Epithelial cell of esophagus (primary cell): ENCODE data around the gene SPOCK1.

Experiments used
- DNase-seq: peaks from one replicate; pipeline ENCODE4 v3.0.0; 2010; ENCODE audit warnings: low read depth
- H3K4me3 ChIP-seq: 2 replicates; pipeline ENCODE4 v1.5.1; 2011; ENCODE audit warnings: mild to moderate bottlenecking, low read length, control low read depth
- CTCF ChIP-seq: IDR thresholded peaks from 2 replicates; pipeline ENCODE4 v1.5.1; 2011; ENCODE audit warnings: low read depth, mild to moderate bottlenecking, low read length, control low read depth, inconsistent platforms; ENCODE audit not compliant: insufficient read depth; ENCODE audit errors: missing control alignments

SPOCK1 gene

GRCh38 chr5:137144656-137145055 is 354.5 kb downstream of the SPOCK1 start:
- H3K4me3 ChIP-seq: no peak overlapping the region
- no peak for TF ChIP-seq CTCF
- DNase-seq: no peak

DNA sequence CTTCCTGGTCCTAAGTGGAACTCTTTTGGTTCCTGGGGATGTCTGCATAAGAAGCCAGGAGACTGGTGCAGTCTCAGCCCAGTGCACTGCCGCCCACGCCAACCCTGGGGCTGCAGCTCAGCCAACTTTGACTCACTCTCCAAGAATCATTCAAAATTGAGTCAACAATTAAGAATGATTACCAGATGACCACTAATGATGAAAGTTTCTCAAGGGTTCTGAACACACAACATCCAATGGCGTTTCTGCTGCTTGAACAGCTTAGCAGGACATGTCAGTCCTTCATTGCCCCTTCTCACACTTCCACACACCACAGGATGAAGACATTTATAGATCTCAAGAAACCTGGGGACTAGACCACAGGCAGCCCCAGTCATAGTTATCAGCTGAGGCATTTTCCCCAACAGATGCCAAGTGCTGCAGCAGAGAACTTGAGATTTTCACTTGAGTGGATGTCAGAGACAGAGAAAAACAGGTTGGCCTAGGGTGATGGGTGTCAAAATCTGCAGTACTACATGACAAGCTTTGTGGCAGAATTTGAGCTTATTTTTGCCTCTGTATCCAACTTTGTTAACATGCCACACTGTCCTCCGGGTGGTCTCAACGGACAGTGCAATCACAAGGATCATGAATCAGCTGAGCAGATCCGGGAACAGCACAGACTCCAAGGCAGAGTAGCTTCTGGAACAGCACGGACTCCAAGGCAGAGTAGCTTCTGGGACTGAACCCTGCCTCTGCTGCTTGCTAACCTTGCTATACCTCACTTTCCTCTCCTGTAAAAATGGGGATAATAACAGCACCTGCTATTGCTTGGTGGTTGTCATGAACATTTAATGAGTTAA is 356.1 kb downstream of the SPOCK1 start:
- no peak for TF ChIP-seq CTCF
- no peak overlapping the region for H3K4me3 ChIP-seq
- peak; percentile 94 for DNase-seq

DNA sequence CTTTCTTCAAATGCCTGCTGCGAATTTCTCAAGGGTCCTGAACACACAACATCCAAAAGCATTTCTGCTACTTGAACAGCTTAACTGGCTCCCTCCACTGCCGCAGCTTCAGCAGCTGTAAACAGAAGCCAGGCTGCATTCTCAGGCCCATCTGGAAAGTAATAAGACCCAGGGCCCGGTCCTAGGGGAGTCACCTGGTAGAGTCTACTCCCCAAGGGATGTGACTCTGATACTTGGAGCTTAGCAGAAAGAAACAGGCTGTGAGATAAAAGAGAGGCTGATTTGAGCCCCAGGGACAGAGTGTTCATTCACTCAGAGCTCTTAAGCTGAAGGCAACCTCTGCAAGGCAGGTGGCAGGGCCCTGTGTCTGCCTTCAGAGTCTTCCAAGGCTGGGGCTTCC is 356.8 kb downstream of the SPOCK1 start:
- H3K4me3 ChIP-seq: no peak overlapping the region
- no peak for TF ChIP-seq CTCF

DNA sequence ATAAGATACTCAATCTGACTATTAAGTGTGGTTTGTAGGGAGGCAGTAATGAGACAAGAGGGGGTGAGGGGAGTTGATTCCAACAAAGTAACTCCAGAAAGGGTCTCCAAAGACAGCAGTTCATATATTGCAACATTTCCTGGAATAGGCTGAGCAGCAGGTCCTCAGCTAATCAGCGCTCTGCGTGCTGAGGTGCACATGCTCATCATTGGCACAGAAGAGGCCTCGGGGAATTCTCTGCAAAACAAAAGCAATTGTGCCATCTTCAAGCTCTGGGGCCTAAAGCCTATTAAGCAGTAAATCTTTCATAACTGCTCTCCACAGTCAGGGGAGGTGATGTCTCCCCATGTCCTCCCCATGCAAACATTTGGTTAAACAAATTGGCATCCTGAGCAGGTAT is 357.3 kb downstream of the SPOCK1 start:
- H3K4me3 ChIP-seq: no peak overlapping the region
- TF ChIP-seq CTCF: no peak
- peak; percentile 55 for DNase-seq

More for the DNA sequence above, 356.8 kb downstream of the SPOCK1 start:
- no peak for DNase-seq

GRCh38 chr5:137136991-137137632 is 362.0 kb downstream of the SPOCK1 start:
- no peak for TF ChIP-seq CTCF
- H3K4me3 ChIP-seq: no peak overlapping the region
- no peak for DNase-seq

- no peak for DNase-seq
- H3K4me3 ChIP-seq: no peak overlapping the region
Measured at GRCh38 chr5:137134920-137135532, 364.1 kb downstream of the SPOCK1 start.

More at GRCh38 chr5:137134920-137135532, 364.1 kb downstream of the SPOCK1 start:
- no peak for TF ChIP-seq CTCF
